OCI-LY3 (cell line): ENCODE data around the gene SLC12A8.

ENCODE experiments used
- H2AFZ ChIP-seq: fragments of 200-600, 300-600 bp; shearing (Covaris generic); 2 replicates; pipeline ENCODE4 v1.6.0; 2014; ENCODE audit warnings: antibody characterized with exemption, low read depth, low read length
- H3K27ac ChIP-seq: fragments of 200-600, 300-600 bp; sonication (generic); 2 replicates; pipeline ENCODE4 v1.5.1; 2014; ENCODE audit warnings: mild to moderate bottlenecking, low read length, moderate library complexity, mixed read lengths
- H3K27me3 ChIP-seq: fragments of 200-600, 300-600 bp; sonication (generic); 2 replicates; pipeline ENCODE4 v1.6.1; 2014; ENCODE audit warnings: low read depth, low read length, mixed read lengths
- H3K36me3 ChIP-seq: fragments of 200-600, 300-600 bp; sonication (generic); replicated peaks from 2 replicates; pipeline ENCODE3; 2014; ENCODE audit warnings: low read depth, low read length, mixed read lengths
- H3K4me1 ChIP-seq: fragments of 300-600, 200-600 bp; sonication (generic); 2 replicates; pipeline ENCODE4 v1.6.1; 2014; ENCODE audit warnings: low read length, mixed read lengths
- H3K4me2 ChIP-seq: fragments of 200-600, 300-600 bp; sonication (generic); 2 replicates; pipeline ENCODE4 v1.6.1; 2014; ENCODE audit warnings: low read length, mixed read lengths
- H3K4me3 ChIP-seq: fragments of 300-600, 200-600 bp; sonication (generic); 2 replicates; pipeline ENCODE4 v1.5.1; 2014; ENCODE audit warnings: antibody characterized with exemption, mild to moderate bottlenecking, low read length, moderate library complexity
- H3K79me2 ChIP-seq: fragments of 300-600, 200-600 bp; shearing (Covaris generic); 2 replicates; pipeline ENCODE4 v1.6.1; 2014; ENCODE audit warnings: mild to moderate bottlenecking, low read length, mixed read lengths
- H3K9ac ChIP-seq: fragments of 300-600, 200-600 bp; shearing (Covaris generic); 2 replicates; pipeline ENCODE4 v1.6.0; 2014; ENCODE audit warnings: mild to moderate bottlenecking, low read length, moderate library complexity
- H3K9me3 ChIP-seq: fragments of 200-600, 300-600 bp; shearing (Covaris generic); 2 replicates; pipeline ENCODE4 v1.6.1; 2014; ENCODE audit warnings: low read length, mixed read lengths; ENCODE audit not compliant: insufficient read depth
- H4K20me1 ChIP-seq: fragments of 200-600, 300-600 bp; sonication (generic); 2 replicates; pipeline ENCODE4 v1.6.1; 2016; ENCODE audit warnings: low read length, mixed read lengths; ENCODE audit not compliant: insufficient read depth
- EZH2phosphoT487 ChIP-seq: fragments of 200-600 bp; shearing (Covaris generic); IDR thresholded peaks from 2 replicates; pipeline ENCODE4 v1.6.1; 2018; ENCODE audit warnings: antibody characterized with exemption, mixed run types, low read depth
- TF ChIP-seq, protein P1 (sequence below): fragments of 200-600, 300-600 bp; sonication (generic); IDR thresholded peaks from 2 replicates; pipeline ENCODE4 v1.5.1; 2014; ENCODE audit warnings: antibody characterized with exemption, low read length, low read depth

The SLC12A8 gene

GRCh38 chr3:125032683-125033082 lies 179.9 kb downstream of the SLC12A8 start:
- H4K20me1 ChIP-seq = no peaks in the 10 kb centered on the region
- H2AFZ ChIP-seq = no peak overlapping the region
- H3K4me3 ChIP-seq = no peak overlapping the region
- no peaks in the 10 kb centered on the region for H3K79me2 ChIP-seq
- H3K36me3 ChIP-seq = peaks cover 8% of the 10 kb centered on the region
- TF ChIP-seq EZH2phosphoT487 = no peak
- TF ChIP-seq, protein P1, sequence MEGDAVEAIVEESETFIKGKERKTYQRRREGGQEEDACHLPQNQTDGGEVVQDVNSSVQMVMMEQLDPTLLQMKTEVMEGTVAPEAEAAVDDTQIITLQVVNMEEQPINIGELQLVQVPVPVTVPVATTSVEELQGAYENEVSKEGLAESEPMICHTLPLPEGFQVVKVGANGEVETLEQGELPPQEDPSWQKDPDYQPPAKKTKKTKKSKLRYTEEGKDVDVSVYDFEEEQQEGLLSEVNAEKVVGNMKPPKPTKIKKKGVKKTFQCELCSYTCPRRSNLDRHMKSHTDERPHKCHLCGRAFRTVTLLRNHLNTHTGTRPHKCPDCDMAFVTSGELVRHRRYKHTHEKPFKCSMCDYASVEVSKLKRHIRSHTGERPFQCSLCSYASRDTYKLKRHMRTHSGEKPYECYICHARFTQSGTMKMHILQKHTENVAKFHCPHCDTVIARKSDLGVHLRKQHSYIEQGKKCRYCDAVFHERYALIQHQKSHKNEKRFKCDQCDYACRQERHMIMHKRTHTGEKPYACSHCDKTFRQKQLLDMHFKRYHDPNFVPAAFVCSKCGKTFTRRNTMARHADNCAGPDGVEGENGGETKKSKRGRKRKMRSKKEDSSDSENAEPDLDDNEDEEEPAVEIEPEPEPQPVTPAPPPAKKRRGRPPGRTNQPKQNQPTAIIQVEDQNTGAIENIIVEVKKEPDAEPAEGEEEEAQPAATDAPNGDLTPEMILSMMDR = no peak
- peaks cover 4% of the 10 kb centered on the region for H3K4me1 ChIP-seq
- H3K27ac ChIP-seq = no peak overlapping the region
- H3K9me3 ChIP-seq = peaks cover 22% of the 10 kb centered on the region
- H3K9ac ChIP-seq = no peak overlapping the region
- peaks cover 13% of the 10 kb centered on the region for H3K27me3 ChIP-seq
- H3K4me2 ChIP-seq = no peak overlapping the region
